ENCODE measurements around the gene LGI2. TPM values are rescaled to one million over a fixed set of nuclear protein-coding genes. Genes with fewer than 3 reads are reported as not detected.
A peak's percentile ranks its signal among the peaks of the same experiment; 100 is the strongest.

LGI2 gene
- total RNA-seq, 1 donor from 2014 or later = 0.56 TPM

DNA sequence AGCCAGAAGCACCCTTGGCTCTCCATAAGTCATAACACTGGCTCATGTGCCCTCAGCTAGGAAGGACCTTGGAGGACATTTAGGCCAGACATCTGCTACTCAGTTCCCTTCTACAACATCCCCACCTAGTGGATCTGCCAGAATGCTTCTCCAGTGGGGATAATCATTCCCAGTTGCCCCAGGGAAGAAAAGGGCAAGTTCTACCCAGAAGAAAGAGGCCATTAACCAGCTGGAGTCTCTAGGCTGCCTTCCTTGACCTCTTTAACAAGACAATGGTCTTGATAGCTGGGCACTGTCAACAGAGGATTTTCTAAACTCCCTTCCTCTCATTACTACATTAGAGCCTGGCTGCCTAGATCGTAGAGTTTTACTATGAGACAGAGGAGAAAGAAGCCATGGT lies 42.0 kb downstream of the LGI2 start:
- Mint-ChIP-seq H3K36me3 (peaks cover 2% of the 10 kb centered on the region), H3K4me1 (peaks cover 18% of the 10 kb centered on the region), H3K27me3 (ENCODE audit: insufficient read depth, low read depth) (peaks cover 3% of the 10 kb centered on the region), H3K4me3 (no peak overlapping the region), H3K27ac (no peak overlapping the region), H3K9me3 (peaks cover 8% of the 10 kb centered on the region)
- H3K79me2 ChIP-seq (ENCODE audit: low read depth) = no peaks in the 10 kb centered on the region
- no peak overlapping the region for H3K4me3 ChIP-seq
- no peaks in the 10 kb centered on the region for H3K9me3 ChIP-seq (ENCODE audit: low read depth)
- no peaks in the 10 kb centered on the region for H4K20me1 ChIP-seq (ENCODE audit: low read depth)
- H3K27ac ChIP-seq = no peak overlapping the region
- H3K9ac ChIP-seq = no peak overlapping the region
- H3K36me3 ChIP-seq = no peaks in the 10 kb centered on the region
- H3K4me2 ChIP-seq = no peak overlapping the region
- H3F3A ChIP-seq (ENCODE audit: low read depth) = peaks cover 10% of the 10 kb centered on the region
- H3K27me3 ChIP-seq = no peaks in the 10 kb centered on the region
- DNase-seq (ENCODE audit: low spot score) = peak; percentile 61
- TF ChIP-seq, protein P1, sequence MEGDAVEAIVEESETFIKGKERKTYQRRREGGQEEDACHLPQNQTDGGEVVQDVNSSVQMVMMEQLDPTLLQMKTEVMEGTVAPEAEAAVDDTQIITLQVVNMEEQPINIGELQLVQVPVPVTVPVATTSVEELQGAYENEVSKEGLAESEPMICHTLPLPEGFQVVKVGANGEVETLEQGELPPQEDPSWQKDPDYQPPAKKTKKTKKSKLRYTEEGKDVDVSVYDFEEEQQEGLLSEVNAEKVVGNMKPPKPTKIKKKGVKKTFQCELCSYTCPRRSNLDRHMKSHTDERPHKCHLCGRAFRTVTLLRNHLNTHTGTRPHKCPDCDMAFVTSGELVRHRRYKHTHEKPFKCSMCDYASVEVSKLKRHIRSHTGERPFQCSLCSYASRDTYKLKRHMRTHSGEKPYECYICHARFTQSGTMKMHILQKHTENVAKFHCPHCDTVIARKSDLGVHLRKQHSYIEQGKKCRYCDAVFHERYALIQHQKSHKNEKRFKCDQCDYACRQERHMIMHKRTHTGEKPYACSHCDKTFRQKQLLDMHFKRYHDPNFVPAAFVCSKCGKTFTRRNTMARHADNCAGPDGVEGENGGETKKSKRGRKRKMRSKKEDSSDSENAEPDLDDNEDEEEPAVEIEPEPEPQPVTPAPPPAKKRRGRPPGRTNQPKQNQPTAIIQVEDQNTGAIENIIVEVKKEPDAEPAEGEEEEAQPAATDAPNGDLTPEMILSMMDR (IDR thresholded peaks at IDR 0.05) = peak; percentile 69
- TF ChIP-seq EZH2 (IDR thresholded peaks at IDR 0.05) = no peak
- H2AFZ ChIP-seq (replicated peaks) = no peak overlapping the region
- H3K4me1 ChIP-seq = peaks cover 10% of the 10 kb centered on the region

DNA sequence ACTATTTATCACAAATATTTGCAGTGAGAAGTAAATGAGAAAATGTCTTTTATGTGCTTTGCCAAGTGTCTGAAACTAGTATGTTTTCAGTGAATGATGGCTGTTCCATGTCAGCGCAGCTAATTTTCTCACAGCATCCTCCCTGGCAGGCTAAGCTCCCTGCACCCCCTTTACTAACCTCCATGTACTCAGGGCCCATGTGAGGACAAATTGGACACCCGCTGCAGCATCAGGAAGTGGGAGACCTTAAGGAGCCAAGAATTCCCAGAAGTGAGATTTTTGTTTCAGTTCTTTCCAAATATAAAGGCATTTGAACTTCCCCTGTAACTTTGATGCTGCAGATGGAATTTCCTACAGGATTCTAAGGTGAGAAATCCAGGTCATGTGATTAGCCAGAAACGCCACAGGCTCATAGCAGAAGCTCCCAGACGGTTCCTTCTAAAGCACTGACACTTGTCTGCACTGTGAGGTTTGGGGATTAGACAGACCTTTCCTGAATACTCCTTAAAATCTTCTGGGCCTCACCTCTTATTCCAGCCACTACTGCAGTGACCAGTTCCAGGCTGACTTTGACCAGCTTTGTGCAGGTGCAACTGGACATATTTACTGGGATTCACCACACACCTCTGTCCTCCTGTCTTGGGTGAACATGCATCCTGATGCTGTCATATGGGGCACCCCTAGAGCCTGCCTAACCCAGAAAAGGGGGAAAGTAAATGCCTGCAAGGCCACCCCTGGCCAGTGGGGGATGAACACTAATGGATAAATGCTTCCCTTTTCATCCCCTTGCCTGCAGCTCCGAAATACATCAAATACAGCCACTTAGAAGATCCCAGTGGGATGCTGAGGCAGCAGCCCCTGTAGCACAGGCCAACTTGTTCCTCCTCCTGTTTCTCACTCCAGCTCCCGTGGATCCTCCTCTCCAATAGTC lies 45.9 kb downstream of the LGI2 start:
- H3K9ac ChIP-seq = no peak overlapping the region
- Mint-ChIP-seq H3K27me3 (ENCODE audit: insufficient read depth, low read depth) (peaks cover 3% of the 10 kb centered on the region), H3K4me1 (peaks cover 38% of the 10 kb centered on the region), H3K4me3 (no peak overlapping the region), H3K9me3 (peaks cover 6% of the 10 kb centered on the region), H3K36me3 (no peaks in the 10 kb centered on the region), H3K27ac (no peak overlapping the region)
- H3F3A ChIP-seq (ENCODE audit: low read depth) = peaks cover 14% of the 10 kb centered on the region
- TF ChIP-seq, protein P1 (IDR thresholded peaks at IDR 0.05) = peak; percentile 29
- TF ChIP-seq EZH2 (IDR thresholded peaks at IDR 0.05) = no peak
- no peak overlapping the region for H3K4me3 ChIP-seq
- peak; percentile 9 for DNase-seq (ENCODE audit: low spot score)
- H3K36me3 ChIP-seq = no peaks in the 10 kb centered on the region
- H3K9me3 ChIP-seq (ENCODE audit: low read depth) = no peaks in the 10 kb centered on the region
- no peaks in the 10 kb centered on the region for H4K20me1 ChIP-seq (ENCODE audit: low read depth)
- H3K27me3 ChIP-seq = peaks cover 1% of the 10 kb centered on the region
- no peaks in the 10 kb centered on the region for H3K79me2 ChIP-seq (ENCODE audit: low read depth)
- H3K4me1 ChIP-seq = peaks cover 23% of the 10 kb centered on the region
- no peak overlapping the region for H3K4me2 ChIP-seq
- H3K27ac ChIP-seq = no peak overlapping the region
- peak overlapping the region; percentile 17 for H2AFZ ChIP-seq (replicated peaks)

DNA sequence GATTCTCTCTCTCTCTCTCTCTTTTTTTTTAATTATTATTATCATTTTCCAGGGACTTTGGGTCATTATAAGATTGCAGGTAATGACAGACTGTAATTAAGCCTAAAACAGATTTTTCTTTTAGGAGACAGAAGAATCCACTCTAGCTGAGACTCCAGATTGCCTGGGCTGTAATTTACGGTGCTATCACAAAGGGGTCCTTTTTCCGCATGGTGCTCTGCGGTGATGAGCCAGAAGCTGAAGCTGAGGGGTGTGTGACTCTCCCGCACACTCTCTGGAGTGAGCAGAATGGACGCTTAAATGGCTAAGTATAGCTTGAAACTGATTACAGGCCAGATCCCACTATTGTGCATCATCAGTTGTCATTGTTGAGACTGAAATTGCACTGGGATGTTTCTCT lies 50.0 kb downstream of the LGI2 start:
- DNase-seq (ENCODE audit: low spot score) = peak; percentile 18
- H4K20me1 ChIP-seq (ENCODE audit: low read depth) = no peaks in the 10 kb centered on the region
- Mint-ChIP-seq H3K27me3 (ENCODE audit: insufficient read depth, low read depth) (peaks cover 6% of the 10 kb centered on the region), H3K4me3 (no peak overlapping the region), H3K4me1 (peaks cover 38% of the 10 kb centered on the region), H3K27ac (no peak overlapping the region), H3K9me3 (no peaks in the 10 kb centered on the region), H3K36me3 (no peaks in the 10 kb centered on the region)
- H3K79me2 ChIP-seq (ENCODE audit: low read depth) = no peaks in the 10 kb centered on the region
- H3K27ac ChIP-seq = no peak overlapping the region
- H3F3A ChIP-seq (ENCODE audit: low read depth) = peaks cover 14% of the 10 kb centered on the region
- H3K27me3 ChIP-seq = peaks cover 8% of the 10 kb centered on the region
- H3K4me3 ChIP-seq = no peak overlapping the region
- peak overlapping the region; percentile 93 for H2AFZ ChIP-seq (replicated peaks)
- TF ChIP-seq, protein P1 (IDR thresholded peaks at IDR 0.05) = no peak
- TF ChIP-seq EZH2 (IDR thresholded peaks at IDR 0.05) (no peak), EZH2phosphoT487 (IDR thresholded peaks at IDR 0.05) (no peak)
- peak overlapping the region; percentile 63 for H3K4me2 ChIP-seq
- peaks cover 23% of the 10 kb centered on the region for H3K4me1 ChIP-seq
- H3K36me3 ChIP-seq = no peaks in the 10 kb centered on the region
- H3K9me3 ChIP-seq (ENCODE audit: low read depth) = no peaks in the 10 kb centered on the region
- no peak overlapping the region for H3K9ac ChIP-seq
